PC-3 (cell line): ENCODE results near the gene HSPH1.

Source experiments
- EZH2 ChIP-seq: fragments of 300-600 bp; sonication (generic); IDR thresholded peaks from one replicate; pipeline ENCODE4 v1.6.1; 2017; ENCODE audit warnings: antibody characterized with exemption, mild to moderate bottlenecking, low read length; ENCODE audit not compliant: unreplicated experiment
- EZH2phosphoT487 ChIP-seq: fragments of 300-600 bp; sonication (generic); IDR thresholded peaks from 2 replicates; pipeline ENCODE4 v1.6.1; 2018; ENCODE audit warnings: mild to moderate bottlenecking, antibody characterized with exemption, low read length, borderline replicate concordance
- TF ChIP-seq, protein P1 (sequence below): fragments of 300-600 bp; sonication (generic); conservative IDR thresholded peaks from 2 replicates; pipeline ENCODE4 v1.5.1; 2017; ENCODE audit warnings: antibody characterized with exemption, low read depth, mild to moderate bottlenecking, low read length

DNA sequence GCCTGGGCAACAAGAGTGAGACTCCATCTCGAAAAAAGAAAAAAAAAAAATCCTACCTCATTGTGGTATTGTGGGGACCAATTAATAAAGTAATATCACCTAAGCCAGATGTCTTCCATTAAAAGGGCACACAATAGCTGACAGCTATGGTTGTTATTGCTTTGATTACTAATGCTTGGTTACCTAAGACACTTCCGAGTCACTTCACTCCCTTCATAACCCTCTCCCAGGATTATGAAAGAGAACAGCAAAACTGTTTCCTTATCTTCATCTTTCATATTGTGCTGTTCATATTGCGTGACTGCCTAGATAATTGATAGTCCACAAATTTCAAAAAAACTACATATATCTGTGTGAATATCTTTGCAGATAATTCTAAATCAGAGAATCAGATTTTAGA, 10.3 kb upstream of the HSPH1 start:
- TF ChIP-seq, protein P1, sequence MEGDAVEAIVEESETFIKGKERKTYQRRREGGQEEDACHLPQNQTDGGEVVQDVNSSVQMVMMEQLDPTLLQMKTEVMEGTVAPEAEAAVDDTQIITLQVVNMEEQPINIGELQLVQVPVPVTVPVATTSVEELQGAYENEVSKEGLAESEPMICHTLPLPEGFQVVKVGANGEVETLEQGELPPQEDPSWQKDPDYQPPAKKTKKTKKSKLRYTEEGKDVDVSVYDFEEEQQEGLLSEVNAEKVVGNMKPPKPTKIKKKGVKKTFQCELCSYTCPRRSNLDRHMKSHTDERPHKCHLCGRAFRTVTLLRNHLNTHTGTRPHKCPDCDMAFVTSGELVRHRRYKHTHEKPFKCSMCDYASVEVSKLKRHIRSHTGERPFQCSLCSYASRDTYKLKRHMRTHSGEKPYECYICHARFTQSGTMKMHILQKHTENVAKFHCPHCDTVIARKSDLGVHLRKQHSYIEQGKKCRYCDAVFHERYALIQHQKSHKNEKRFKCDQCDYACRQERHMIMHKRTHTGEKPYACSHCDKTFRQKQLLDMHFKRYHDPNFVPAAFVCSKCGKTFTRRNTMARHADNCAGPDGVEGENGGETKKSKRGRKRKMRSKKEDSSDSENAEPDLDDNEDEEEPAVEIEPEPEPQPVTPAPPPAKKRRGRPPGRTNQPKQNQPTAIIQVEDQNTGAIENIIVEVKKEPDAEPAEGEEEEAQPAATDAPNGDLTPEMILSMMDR, result no peak
- no peak for TF ChIP-seq EZH2phosphoT487
- TF ChIP-seq EZH2, result no peak
